ENCODE measurements around the gene DDOST.

The DDOST gene

DNA sequence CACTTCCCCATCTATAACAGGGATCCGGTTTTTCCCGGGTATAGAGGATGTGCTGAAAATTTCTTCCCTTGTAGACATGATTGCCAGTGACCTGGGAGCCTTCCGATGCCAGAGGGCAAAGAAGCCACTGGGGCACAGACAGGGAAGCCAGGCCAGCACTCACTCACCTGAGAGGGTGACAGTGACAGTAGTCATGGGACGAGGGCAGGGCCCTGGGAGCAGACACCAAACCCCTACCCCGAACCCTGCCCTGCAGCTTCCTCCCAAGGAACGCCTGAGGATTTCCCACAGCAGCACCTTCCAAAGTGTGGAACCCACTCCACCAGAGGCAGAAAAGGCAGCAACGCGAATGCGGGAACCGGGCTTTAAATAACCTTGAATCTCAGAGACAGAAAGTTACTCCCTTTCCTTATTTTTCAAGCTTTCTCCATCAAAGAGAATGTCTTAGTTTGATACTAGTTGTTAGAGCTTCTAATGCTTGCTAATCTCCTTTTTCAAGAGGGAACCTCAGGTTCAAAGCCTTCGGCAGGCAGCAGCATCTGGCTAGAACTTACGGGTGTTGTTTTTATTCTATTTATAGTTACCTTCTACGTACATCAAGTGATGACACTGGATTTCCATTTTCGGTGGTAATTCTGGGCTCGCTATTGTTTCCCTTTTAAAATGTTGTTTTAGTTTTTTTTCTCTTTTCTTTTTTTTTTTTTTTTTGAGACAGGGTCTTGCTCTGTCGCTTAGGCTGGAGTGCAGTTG is 2.8 kb downstream of the DDOST start:
- Histone ChIP-seq H3K9me3 (ENCODE audit: control insufficient read depth, insufficient read depth, low read length) (no peaks in the 10 kb centered on the region), H3K4me2 (ENCODE audit: low read length) (no peak overlapping the region), H4K20me1 (ENCODE audit: control insufficient read depth, insufficient read depth, low read depth, low read length) (peaks cover 9% of the 10 kb centered on the region; the same call in 1 of the 2 replicates), H3K79me2 (ENCODE audit: control insufficient read depth, low read length) (peaks cover 58% of the 10 kb centered on the region), H3K27ac (ENCODE audit: low read depth, low read length) (no peak overlapping the region), H3K4me3 (ENCODE audit: low read length) (no peak overlapping the region), H3K9me2 (replicated peaks; ENCODE audit: control insufficient read depth, low read length) (no peaks in the 10 kb centered on the region), H3F3A (ENCODE audit: control insufficient read depth, insufficient read depth) (no peaks in the 10 kb centered on the region), H3K27me3 (ENCODE audit: control insufficient read depth, low read length) (no peaks in the 10 kb centered on the region), H3K36me3 (ENCODE audit: control insufficient read depth, low read length) (peaks cover 75% of the 10 kb centered on the region), H3K4me1 (ENCODE audit: control insufficient read depth, low read length) (peaks cover 23% of the 10 kb centered on the region)
- no peak for TF ChIP-seq EZH2phosphoT487 (IDR thresholded peaks at IDR 0.05; ENCODE audit: borderline replicate concordance, low read length)
- TF ChIP-seq, protein P1, sequence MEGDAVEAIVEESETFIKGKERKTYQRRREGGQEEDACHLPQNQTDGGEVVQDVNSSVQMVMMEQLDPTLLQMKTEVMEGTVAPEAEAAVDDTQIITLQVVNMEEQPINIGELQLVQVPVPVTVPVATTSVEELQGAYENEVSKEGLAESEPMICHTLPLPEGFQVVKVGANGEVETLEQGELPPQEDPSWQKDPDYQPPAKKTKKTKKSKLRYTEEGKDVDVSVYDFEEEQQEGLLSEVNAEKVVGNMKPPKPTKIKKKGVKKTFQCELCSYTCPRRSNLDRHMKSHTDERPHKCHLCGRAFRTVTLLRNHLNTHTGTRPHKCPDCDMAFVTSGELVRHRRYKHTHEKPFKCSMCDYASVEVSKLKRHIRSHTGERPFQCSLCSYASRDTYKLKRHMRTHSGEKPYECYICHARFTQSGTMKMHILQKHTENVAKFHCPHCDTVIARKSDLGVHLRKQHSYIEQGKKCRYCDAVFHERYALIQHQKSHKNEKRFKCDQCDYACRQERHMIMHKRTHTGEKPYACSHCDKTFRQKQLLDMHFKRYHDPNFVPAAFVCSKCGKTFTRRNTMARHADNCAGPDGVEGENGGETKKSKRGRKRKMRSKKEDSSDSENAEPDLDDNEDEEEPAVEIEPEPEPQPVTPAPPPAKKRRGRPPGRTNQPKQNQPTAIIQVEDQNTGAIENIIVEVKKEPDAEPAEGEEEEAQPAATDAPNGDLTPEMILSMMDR (IDR thresholded peaks at IDR 0.05; ENCODE audit: low read depth, low read length, poor library complexity, severe bottlenecking), result no peak

DNA sequence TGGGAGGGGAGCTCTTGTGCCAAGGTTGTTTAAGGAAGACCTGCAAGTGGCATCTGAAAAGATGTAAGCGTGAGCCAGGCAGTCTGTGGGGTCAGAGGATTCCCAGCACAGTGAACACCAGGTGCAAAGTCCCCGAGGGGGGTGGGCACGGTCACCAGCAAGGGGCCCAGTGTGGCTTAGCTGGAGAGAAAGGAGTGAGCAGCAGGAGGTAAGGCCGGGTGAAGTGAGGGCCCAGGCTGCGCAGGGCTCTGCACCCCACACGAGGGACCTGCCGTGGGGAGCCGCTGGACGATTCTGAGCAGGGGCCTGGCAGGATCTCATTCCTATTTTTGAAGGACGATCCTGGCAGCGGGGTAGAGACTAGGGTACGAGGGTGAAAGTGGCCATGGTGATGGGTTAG is 4.1 kb downstream of the DDOST start:
- Histone ChIP-seq H3K9me3 (ENCODE audit: control insufficient read depth, insufficient read depth, low read length) (no peaks in the 10 kb centered on the region), H3K4me1 (ENCODE audit: control insufficient read depth, low read length) (peaks cover 17% of the 10 kb centered on the region), H3F3A (ENCODE audit: control insufficient read depth, insufficient read depth) (no peaks in the 10 kb centered on the region), H3K79me2 (ENCODE audit: control insufficient read depth, low read length) (peaks cover 57% of the 10 kb centered on the region), H3K27ac (ENCODE audit: low read depth, low read length) (no peak overlapping the region), H3K4me3 (ENCODE audit: low read length) (no peak overlapping the region), H3K4me2 (ENCODE audit: low read length) (no peak overlapping the region), H3K27me3 (ENCODE audit: control insufficient read depth, low read length) (no peaks in the 10 kb centered on the region), H3K36me3 (ENCODE audit: control insufficient read depth, low read length) (peaks cover 89% of the 10 kb centered on the region), H4K20me1 (ENCODE audit: control insufficient read depth, insufficient read depth, low read depth, low read length) (peaks cover 9% of the 10 kb centered on the region; the same call in 1 of the 2 replicates), H3K9me2 (replicated peaks; ENCODE audit: control insufficient read depth, low read length) (no peaks in the 10 kb centered on the region)
- no peak for TF ChIP-seq EZH2phosphoT487 (IDR thresholded peaks at IDR 0.05; ENCODE audit: borderline replicate concordance, low read length)
- TF ChIP-seq, protein P1 (IDR thresholded peaks at IDR 0.05; ENCODE audit: low read depth, low read length, poor library complexity, severe bottlenecking), result no peak

DNA sequence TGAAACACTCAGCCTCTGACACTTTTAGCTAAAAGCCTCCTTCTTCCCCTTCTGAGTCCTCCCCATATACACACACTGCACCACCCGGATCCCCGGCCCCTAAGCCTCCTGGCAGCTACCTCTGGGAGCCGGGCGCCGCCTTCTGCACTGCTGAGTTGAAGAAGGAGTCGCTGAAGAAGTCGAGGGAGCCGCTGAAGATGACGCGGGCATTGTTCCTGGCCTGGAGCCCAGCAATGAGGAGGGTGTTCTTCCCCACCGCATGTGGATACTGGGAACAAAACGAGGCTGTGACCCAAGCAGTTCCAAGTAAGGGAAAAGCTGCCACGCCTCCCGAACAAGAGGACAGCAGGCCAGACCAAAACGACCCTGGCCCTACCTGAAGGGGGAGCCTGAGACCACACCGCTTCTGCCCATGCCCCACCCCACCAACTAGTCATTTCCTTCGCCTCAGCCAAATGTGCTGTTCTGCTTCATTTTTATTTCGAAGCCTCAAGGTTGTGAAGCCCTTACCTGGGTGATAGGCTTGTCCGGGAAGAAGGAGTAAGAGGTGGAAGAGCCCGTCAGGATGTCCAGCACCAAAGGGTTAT is 7.0 kb downstream of the DDOST start:
- Histone ChIP-seq H3K27me3 (ENCODE audit: control insufficient read depth, low read length) (no peaks in the 10 kb centered on the region), H4K20me1 (ENCODE audit: control insufficient read depth, insufficient read depth, low read depth, low read length) (peaks cover 2% of the 10 kb centered on the region; the same call in 1 of the 2 replicates), H3K4me1 (ENCODE audit: control insufficient read depth, low read length) (peaks cover 3% of the 10 kb centered on the region), H3K27ac (ENCODE audit: low read depth, low read length) (no peak overlapping the region), H3K9me2 (replicated peaks; ENCODE audit: control insufficient read depth, low read length) (no peaks in the 10 kb centered on the region), H3F3A (ENCODE audit: control insufficient read depth, insufficient read depth) (peaks cover 3% of the 10 kb centered on the region; the same call in 1 of the 2 replicates), H3K36me3 (ENCODE audit: control insufficient read depth, low read length) (peaks cover 89% of the 10 kb centered on the region), H3K79me2 (ENCODE audit: control insufficient read depth, low read length) (peaks cover 33% of the 10 kb centered on the region), H3K9me3 (ENCODE audit: control insufficient read depth, insufficient read depth, low read length) (no peaks in the 10 kb centered on the region), H3K4me2 (ENCODE audit: low read length) (no peak overlapping the region), H3K4me3 (ENCODE audit: low read length) (no peak overlapping the region)
- TF ChIP-seq, protein P1 (IDR thresholded peaks at IDR 0.05; ENCODE audit: low read depth, low read length, poor library complexity, severe bottlenecking), result no peak
- TF ChIP-seq EZH2phosphoT487 (IDR thresholded peaks at IDR 0.05; ENCODE audit: borderline replicate concordance, low read length), result no peak

All from DOHH2 (cell line).